Measurements from ENCODE around the gene SRSF3.
"Not testable (repeated sequence)": the region's sequence is repeated elsewhere in the genome, so short reads cannot be mapped to it uniquely, and the experiment has no call there.

SRSF3 gene

DNA sequence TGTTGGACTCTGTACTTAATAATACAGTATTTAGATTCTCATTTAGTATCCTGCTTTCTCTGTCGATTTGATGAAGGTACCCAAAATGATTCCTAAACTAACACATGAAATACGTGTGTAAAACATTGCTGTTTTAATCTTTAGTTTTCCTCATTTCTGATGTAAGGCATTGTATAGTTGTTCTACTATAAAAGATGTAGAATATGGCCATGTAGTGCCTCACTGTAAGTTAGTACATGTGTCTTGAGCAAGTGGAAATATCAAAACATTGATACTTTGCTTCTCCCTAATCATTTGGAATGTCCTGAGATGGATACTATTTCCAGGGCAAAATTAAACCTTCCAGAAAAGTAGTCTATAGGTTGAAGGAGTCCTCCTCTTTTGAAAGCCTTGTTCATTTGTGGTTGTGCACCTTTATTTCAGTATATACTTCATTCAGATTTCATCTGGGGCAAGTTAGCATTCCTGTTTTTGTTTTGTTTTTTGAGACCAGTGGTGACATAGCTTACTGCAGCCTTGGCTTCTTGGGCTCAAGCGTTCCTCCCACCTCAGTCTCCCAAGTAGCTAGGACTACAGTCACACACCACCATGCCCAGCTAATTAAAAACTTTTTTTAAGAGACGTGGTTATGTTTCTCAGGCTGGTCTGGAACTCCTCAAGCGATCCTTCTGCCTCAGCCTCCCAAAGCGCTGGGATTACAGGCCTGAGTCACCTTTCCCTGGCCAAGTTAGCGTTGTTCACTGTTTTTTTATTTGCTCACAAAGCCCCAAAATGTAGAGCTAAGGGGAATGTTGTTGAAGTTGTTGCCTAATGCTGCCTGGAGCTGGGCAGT, 11.6 kb downstream of the SRSF3 start:
- Histone ChIP-seq H3K4me3 (peak overlapping the region; percentile 20), H3K27ac (peak overlapping the region; percentile 17 to 39)
- DNase-seq (ENCODE audit: low spot score): peak; percentile 47
- TF ChIP-seq, protein P1, sequence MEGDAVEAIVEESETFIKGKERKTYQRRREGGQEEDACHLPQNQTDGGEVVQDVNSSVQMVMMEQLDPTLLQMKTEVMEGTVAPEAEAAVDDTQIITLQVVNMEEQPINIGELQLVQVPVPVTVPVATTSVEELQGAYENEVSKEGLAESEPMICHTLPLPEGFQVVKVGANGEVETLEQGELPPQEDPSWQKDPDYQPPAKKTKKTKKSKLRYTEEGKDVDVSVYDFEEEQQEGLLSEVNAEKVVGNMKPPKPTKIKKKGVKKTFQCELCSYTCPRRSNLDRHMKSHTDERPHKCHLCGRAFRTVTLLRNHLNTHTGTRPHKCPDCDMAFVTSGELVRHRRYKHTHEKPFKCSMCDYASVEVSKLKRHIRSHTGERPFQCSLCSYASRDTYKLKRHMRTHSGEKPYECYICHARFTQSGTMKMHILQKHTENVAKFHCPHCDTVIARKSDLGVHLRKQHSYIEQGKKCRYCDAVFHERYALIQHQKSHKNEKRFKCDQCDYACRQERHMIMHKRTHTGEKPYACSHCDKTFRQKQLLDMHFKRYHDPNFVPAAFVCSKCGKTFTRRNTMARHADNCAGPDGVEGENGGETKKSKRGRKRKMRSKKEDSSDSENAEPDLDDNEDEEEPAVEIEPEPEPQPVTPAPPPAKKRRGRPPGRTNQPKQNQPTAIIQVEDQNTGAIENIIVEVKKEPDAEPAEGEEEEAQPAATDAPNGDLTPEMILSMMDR (IDR thresholded peaks at IDR 0.05): no peak

DNA sequence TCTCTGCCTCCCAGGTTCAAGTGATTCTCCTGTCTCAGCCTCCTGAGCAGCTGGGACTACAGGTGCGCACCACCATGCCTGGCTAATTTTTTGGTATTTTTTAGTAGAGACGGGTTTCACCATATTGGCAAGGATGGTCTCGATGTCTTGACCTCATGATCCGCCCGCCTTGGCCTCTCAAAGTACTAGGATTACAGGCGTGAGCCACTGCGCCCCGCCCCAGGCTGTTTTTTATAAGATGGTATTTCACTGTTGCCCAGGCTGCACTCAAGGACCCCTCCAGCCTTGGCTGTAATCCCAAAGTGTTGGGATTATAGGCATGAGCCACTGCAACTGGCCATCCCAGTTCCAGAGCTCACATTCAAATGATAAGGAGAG, 13.1 kb downstream of the SRSF3 start:
- H3K4me3 ChIP-seq: not testable (repeated sequence)
- peak overlapping the region in 1 of 2 donors; percentile 44 for H3K27ac ChIP-seq
- peak; percentile 46 for DNase-seq (ENCODE audit: low spot score)

DNA sequence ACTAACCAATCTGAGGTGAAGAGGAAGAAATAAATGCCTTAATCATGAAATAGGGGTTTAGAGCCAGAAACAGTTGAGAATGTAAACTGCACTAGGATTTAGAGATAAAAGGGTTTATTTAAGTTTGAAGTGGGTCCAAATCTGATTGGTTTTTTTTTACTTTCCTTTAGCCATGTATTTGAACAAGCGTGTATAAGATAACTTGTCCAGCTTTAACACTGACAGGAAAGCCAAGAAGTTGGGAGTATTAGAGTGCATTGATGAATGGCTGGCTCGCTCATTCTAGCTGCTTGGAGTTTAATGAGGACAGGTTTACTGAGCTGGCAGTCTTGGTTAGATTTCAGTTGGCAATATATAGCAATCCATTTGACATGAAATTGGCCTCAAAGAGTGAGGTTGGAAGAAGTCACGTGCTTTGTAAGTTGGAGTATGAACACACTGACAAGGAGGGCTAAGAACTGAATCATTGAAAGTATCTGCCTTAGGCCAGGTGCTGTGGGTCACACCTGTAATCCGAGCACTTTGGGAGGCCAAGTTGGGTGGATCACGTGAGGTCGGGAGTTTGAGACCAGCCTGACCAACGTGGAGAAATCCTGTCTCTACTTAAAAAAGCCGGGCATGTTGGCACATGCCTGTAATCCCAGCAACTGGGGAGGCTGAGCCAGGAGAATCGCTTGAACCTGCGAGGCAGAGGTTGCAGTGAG, 13.7 kb downstream of the SRSF3 start:
- H3K27ac ChIP-seq: peak overlapping the region in 1 of 2 donors; percentile 44
- TF ChIP-seq, protein P1 (IDR thresholded peaks at IDR 0.05): no peak
- peak; percentile 33 for DNase-seq (ENCODE audit: low spot score)
- no peak overlapping the region for H3K4me3 ChIP-seq

- TF ChIP-seq, protein P1 (IDR thresholded peaks at IDR 0.05): no peak
- H3K27ac ChIP-seq: peak overlapping the region in 1 of 2 donors; percentile 12
- DNase-seq (ENCODE audit: low spot score): peak; percentile 14
- H3K4me3 ChIP-seq: no peak overlapping the region
Measured at GRCh38 chr6:36608788-36609563, 14.8 kb downstream of the SRSF3 start.

GRCh38 chr6:36609582-36609981, 15.4 kb downstream of the SRSF3 start:
- TF ChIP-seq, protein P1 (IDR thresholded peaks at IDR 0.05): no peak
- DNase-seq (ENCODE audit: low spot score): peak; percentile 8

GRCh38 chr6:36610041-36610955, 16.1 kb downstream of the SRSF3 start:
- peak; percentile 33 for DNase-seq (ENCODE audit: low spot score)
- Histone ChIP-seq H3K4me3 (no peak overlapping the region), H3K27ac (no peak overlapping the region)
- TF ChIP-seq, protein P1 (IDR thresholded peaks at IDR 0.05): no peak

More at GRCh38 chr6:36609582-36609981, 15.4 kb downstream of the SRSF3 start:
- peak overlapping the region in 1 of 2 donors; percentile 12 for H3K27ac ChIP-seq
- no peak overlapping the region for H3K4me3 ChIP-seq
